Measurements from ENCODE around the gene PDXP. TPM values are rescaled to one million over a fixed set of nuclear protein-coding genes. Genes with fewer than 3 reads are reported as not detected.
"Not testable (repeated sequence)": the region's sequence is repeated elsewhere in the genome, so short reads cannot be mapped to it uniquely, and the experiment has no call there.

PDXP gene
- total RNA-seq, 1 donor from 2014 or later = 3.1 TPM

DNA sequence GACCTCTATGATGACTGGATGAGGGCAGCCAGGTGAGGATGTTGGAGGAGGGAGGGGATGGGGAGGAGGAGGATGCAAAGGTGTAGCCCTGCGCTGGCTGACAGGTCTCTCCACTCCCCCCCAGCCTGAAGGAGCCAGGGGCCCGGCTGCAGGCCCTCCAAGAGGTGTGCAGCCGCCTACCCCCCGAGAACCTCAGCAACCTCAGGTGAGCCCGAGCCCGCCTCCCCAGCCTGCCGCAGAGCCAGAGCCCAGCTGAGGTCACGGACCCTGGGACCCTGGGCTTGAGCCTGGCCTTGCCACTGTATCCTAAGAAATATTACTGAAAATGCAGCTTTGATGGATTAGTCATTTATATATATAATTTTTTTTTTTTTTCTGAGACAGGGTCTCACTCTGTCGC is 11.2 kb upstream of the PDXP start:
- DNase-seq (ENCODE audit: low spot score) = no peak

DNA sequence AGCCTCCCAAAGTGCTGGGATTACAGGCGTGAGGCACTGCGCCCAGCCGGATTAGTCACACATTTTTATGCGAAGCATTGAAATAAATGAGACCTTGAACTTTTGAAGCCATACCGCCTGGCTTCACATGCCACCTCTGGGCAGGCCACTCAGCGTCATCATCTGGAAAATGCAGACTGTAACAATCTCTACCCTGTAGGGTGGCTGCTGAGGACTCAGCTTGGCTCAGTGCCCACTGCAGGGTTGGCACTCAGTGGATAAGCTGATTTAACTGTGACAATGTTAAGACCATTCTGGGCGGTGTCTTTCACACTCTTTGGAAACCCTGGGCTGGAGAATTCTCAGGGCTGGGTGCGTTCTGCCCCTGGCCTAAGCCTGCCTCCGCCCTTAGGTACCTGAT is 10.6 kb upstream of the PDXP start:
- no peak for DNase-seq (ENCODE audit: low spot score)

DNA sequence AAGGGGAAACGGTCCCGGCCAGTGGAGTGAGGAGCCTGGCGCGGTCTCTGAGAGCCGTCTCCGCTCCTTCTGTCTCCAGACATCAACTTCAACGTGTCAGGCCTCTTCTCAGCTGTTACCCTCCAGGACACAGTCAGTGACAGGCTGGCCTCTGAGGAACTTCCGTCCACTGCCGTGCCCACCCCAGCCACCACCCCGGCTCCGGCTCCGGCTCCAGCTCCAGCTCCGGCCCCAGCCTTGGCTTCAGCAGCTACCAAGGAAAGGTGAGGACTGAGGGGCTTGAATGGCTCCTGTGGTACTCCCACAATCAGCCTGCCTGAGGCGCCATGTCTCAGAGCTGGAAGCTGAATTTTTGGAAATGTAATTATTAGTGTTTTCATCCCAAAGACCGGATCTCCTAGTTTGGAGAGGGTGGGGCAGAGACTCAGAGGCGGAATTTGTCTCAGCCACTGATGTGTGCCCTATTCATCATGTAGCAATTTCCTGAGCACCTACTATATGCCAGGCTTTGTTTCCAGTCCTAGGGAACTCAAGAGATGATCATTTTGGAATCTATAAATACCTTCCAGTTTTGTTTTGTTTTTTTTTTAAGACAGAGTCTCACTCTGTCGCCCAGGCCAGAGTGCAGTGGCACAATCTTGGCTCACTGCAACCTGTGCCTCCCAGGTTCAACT is 7.9 kb upstream of the PDXP start:
- DNase-seq (ENCODE audit: low spot score) = no peak

DNA sequence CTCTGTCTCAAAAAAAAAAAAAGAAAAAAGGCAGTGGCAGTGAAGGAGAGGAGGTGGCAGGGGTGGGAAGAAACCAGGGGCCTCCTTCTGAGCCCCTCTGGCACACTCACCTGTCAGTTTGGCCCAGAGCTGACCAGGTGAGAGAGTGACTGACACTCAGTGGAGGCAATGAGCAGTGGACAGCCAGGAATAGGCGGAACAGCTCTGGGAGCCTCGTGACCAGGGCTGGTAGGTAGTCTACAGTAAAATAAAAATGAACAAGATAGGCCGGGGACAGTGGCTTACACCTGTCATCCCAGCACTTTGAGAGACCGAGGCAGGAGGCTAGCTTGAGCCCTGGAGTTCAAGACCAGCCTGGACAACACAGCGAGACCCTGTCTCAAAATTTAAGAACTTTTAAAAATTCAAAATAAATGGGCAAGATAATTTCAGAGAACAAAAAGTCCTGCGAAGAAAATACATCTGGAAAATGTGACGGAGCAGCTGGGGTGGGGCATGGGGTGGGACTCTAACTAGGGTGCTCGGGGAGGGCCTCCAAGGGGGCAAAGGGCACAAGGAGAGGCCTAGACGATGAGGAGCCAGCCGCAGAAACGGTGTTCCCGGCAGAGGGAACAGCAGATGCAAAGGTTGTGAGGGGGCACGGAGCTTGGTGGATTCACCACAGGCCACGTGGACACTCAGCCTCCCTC is 3.8 kb upstream of the PDXP start:
- no peak for DNase-seq (ENCODE audit: low spot score)

DNA sequence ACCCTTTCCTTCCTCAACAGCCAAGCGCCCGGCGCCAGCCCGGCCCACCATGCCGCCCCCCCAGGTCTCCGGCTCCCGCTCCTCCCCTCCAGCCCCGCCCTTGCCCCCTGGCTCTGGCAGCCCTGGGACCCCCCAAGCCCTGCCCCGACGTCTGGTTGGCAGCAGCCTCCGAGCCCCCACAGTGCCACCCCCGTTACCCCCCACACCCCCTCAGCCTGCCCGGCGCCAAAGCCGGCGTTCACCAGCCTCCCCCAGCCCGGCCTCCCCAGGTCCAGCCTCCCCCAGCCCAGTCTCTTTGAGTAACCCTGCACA is 3.3 kb upstream of the PDXP start:
- DNase-seq (ENCODE audit: low spot score) = no peak

DNA sequence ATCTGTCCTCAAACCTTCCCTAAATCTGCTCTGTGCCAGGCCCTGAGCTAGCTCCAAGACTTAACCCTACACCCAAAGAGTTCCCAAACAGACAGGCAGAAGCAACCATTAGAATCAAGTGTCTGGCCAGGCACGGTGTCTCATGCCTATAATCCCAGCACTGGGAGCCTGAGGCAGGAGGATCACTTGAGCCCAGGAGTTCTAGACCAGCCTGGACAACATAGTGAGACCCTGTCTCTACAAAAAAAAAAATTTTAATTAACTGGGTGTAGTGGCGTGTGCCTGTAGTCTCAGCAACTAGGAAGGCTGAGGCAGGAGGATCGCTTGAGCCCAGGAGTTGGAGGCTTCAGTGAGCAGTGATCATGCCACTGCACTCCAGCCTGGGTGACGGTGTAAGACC is 1.9 kb upstream of the PDXP start:
- not testable (repeated sequence) for DNase-seq (ENCODE audit: low spot score)

DNA sequence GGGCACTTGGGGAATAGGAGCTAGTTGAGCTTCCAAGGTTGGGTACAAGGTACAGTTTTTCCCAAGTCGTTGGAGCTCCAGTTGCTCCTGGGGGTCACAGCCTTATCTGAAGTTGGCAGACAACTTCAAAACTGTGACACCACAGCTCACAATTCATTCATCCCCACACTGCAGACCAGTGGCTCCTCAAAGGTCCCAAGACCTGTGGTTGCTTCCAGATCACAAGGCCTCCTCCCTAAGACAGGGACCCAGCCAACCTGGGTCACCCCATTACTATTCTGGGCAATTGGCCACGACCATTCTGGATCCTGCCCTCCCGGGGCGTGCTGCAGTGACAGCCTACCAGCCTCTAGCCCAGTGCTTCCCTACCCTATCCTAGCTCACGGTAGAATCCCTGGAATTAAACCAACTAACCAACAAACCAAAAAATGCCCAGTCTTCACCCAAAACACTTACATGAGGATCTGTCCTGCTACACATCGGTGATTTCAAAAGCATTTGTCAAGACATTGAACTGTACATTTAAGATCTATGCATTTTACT is 862 bp upstream of the PDXP start:
- DNase-seq (ENCODE audit: low spot score) = no peak

DNA sequence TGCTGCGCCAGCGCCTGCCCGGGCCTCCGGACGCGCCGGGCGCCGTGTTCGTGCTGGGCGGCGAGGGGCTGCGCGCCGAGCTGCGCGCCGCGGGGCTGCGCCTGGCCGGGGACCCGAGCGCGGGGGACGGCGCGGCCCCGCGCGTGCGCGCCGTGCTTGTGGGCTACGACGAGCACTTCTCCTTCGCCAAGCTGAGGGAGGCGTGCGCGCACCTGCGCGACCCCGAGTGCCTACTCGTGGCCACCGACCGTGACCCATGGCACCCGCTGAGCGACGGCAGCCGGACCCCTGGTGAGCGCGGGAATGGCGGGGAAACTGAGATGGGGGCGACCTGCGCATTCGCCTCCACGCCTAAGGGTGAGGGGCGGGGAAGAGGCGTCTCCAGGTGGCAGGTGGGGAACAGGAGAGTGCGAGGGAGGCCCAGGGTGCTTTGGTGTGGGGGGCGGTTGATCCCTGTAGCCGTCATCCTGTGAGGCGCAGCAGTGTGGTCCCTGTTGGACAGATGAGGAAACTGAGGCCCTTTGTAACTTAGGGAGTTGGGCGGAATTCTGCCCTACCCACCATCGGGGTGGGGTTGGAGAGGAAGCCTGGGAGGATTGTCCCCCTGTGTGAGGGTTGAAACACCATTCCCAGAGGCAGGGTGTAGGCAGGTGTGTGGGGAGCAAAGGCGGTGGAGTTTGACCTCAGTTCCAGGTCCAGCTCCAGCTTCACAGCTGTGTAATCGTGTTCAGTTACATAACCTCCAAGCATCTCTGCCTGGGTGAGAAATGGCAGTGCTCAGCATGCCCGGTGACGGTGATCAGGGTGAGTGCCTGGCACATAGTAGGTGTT is 758 bp downstream of the PDXP start:
- DNase-seq (ENCODE audit: low spot score) = no peak

DNA sequence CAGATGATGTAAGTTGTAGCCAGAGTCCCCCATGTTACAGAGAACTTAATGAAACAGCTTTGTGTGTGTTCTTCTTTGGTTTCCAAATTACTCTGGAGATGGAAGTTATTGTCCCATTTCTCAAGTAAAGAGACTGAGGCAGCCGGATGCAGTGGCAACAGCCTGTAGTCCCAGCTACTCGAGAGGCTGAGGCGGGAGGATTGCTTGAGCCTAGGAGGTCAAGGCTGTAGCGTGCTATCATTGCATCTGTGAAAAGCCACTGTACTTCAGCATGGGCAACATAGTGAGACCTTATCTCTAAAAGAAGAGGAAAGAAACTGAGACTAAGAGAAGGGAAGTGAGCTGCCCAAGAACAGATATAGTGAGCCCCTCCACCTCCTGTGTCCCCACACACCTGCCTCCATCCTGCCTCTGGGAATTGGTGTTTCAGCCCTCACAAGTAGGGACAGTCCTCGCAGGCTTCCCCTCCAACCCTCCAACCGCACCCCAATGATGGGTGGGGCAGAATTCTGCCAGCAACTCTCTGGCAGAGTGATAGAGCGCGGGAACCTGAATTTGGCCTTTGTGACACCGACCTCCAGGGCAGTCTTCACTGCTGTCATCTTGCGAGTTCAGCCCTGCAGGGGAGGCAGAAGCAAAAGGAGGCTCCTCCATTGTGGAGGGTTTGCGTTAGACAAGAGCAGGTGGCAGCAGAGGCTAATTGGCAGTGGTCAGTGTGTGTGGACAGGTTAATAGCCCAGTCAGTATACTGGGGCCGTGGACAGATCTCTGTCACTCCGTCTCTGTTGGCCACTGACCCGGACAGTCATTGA is 1.6 kb downstream of the PDXP start:
- no peak for DNase-seq (ENCODE audit: low spot score)

DNA sequence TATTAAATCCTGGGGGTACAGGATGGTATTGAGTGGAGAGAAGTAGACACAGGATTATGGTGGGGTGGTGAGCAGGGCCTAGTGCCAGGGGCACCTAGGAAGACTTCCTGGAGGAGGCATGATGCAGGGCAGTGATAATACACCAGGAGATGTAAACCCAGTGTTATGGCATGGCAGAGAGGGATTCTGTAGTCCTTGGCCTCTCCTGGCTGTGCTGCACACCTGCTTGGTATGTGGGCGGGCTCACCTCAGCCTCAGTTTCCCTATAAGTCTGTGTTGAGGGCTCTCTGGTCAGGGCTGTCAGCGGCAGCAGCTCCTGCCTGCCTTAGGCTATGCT is 2.2 kb downstream of the PDXP start:
- no peak for DNase-seq (ENCODE audit: low spot score)

DNA sequence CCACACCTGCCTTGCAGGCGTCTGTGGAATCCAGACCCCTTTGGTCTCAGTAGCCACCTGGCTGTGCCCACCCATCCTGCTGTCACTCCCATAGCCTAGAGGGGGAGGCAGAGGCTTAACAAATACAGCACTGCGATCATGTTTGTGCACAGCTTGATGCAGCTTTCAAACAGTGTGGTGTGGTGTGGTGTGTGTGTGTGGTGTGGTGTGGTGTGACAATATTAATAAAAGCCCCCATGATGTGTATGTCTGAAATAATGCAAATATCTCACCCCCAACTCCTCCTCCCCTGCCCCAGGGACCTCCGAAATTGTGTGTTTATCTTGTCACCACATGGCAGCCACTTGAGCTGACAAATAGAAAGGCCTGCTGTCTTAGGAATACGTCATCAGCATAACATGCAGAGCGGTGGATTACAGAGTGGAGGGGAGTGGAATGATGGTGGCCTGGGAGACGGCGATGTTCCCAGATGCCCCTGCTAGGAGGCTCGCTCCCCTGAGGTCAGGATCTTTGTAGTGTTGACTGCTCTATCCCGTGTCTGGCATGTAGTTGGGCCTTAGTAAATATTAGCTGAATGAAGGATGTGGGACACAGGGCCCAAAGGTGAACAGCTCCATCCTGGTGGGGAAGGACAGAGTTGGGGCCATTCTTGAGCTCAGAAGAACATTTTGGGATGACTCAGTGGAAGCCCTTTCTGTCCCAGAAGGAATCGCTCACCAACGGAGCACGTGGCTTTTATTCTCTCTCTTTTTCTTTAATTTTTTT is 2.8 kb downstream of the PDXP start:
- DNase-seq (ENCODE audit: low spot score) = peak; percentile 85

DNA sequence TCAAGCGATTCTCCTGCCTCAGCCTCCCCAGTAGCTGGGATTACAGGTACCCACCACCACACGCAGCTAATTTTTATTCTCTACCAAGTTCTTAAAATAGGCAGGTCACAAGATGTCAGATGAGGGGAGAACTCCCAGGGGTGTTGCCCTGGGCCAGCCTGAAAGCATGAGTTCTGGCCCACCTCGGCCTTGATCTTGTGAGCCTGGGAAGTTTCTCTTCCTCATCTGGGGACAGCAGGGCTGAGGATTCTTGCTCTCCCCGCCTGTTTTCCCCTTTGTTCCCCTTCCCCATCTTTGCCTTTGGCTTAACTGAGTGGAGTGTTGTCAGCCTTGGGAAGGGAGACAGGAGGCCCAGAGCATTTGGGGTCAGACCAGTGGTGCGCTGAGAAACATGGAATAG is 3.5 kb downstream of the PDXP start:
- DNase-seq (ENCODE audit: low spot score) = no peak

DNA sequence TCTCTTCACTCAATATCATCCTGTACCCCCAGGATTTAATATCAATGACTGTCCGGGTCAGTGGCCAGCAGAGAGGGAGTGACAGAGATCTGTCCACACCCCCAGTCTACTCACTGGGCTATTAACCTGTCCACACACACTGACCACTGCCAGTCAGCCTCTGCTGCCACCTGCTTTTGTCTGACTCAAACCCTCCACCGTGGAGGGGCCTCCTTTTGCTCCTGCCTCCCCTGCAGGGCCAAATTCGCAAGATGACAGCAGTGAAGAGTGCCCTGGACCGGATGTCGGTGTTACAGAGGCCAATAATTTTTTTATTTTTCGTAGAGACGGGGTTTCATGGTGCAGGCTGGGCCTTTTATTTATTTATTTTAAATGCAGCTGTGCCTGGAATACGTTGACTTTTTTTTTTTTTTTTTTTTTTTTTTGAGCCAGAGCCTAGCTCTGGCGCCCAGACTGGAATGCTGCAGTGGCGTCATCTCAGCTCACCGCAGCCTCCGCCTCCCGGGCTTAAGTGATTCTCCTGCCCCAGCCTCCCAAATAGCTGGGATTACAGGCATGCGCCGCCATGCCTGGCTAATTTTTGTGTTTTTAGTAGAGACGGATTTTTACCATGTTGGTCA is 5.1 kb downstream of the PDXP start:
- DNase-seq (ENCODE audit: low spot score) = peak; percentile 58

DNA sequence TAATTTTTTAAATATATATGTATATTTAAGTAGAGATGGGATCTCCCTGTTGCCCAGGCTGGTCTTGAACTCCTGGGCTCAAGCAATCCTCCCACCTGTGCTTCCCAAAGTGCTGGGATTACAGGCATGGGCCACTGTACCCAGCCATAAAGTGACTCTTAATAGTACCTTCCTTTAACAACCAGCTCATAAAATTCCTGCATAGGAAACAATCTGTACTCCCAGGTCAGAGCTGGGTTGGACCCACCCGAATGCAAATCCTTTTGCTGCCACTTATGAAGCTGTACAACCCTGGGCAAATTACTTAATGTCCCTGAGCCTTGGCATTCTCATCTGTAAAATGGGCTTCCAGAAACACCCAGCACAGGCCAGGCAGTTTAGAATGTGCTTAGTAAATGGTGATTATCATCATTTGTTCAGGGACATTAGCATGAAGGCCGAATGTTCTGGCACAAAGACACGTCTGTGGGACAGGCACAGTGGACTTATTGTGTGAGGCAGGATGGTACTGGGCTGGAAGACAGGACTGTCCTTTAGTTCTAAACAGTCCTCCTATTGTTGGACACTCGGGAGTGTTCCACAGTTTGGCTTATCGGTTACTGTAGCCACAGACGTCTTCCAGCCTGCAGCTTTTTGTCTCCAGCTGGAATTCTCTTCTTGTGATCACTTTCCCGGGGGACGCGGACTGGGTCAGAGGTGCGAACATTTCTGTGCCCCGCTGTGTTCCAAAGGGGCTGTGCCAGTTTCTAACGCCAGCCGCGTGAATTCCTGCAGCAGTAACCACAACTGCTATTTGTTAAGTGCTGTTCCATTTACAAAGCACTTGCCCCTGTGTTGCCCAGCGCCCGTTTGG is 6.0 kb downstream of the PDXP start:
- DNase-seq (ENCODE audit: low spot score) = no peak

DNA sequence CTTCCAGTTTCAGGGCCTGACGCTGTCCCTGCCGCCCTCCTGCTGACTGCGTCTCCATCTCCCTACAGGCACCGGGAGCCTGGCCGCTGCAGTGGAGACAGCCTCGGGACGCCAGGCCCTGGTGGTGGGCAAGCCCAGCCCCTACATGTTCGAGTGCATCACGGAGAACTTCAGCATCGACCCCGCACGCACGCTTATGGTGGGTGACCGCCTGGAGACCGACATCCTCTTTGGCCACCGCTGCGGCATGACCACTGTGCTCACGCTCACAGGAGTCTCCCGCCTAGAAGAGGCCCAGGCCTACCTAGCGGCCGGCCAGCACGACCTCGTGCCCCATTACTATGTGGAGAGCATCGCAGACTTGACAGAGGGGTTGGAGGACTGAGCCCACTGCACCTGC is 7.0 kb downstream of the PDXP start:
- no peak for DNase-seq (ENCODE audit: low spot score)

DNA sequence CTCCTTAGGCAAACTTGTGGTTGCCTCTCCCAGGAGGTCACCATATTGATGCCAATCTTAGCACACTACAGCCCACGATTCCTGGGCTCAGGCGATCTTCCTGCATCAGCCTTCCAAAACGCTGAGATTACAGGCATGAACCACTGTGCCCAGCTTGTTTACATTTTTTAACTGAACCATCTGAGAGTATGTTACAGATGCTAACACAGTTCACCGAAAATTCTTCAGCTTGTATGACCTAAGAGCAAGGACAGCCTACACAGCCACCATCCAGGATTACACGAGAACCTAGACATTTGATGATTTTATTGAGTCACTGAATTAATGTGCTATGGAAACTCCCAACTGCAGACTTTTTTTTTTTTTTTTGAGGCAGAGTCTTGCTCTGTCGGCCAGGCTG is 11.1 kb downstream of the PDXP start:
- DNase-seq (ENCODE audit: low spot score) = no peak

DNA sequence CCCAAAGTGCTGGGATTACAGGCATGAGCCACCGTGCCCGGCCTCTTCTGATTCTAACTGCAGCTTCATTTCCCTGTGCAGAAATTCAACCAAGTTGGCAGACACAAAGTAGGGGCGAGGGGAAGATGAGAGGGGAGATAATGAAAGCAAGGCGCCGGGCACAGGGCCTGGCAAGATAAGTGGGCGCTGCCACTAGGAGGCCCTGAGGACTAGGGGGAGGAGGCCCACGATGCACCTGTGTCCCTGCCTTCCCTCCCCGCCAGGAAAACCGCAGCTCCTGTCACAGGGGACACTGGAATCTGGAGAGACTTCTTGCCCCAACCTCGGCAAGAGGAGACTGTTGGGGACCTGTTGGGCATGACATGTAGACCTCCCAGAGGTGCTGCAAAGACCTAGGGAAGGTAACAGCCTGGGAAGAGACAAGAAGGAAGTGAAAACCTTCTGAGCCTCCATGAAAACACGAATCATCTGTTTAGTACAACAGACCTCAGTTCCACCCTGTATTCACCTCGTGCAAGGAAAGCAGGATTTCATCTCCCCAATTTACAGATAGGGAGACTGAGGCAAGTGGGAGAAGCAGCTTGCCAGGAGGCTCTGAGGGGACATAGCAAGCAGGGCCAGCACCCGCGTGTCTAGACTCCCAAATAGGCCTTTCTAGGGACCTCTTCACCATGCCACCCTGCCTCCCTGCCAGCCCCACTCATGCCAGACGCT is 13.8 kb downstream of the PDXP start:
- no peak for DNase-seq (ENCODE audit: low spot score)

DNA sequence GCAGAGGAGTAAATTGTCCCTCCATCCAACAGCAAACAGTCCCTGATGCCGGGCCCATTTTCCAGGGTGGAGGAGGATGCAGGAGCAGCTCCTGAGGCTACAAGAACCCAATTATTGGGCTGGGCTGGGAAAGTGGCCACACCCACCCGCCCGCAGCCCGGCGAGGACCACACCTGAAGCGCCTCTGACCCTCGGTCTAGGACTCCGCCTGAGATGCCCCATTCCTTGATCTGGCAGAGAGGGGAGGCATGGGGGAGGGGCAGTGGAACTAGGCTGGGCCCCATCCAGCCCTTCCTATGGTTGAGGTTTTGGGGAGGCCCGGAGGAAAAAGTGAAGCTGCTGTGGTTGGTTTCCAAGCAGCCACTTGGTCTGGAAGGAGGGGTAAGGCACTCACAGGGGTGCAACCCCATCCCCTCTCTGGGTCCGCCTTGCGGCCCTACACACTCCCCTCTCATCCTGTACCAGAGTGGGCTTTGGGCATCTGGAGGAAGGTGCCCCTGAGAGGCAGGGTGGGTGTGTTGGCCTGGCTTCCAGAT is 14.5 kb downstream of the PDXP start:
- DNase-seq (ENCODE audit: low spot score) = no peak

DNA sequence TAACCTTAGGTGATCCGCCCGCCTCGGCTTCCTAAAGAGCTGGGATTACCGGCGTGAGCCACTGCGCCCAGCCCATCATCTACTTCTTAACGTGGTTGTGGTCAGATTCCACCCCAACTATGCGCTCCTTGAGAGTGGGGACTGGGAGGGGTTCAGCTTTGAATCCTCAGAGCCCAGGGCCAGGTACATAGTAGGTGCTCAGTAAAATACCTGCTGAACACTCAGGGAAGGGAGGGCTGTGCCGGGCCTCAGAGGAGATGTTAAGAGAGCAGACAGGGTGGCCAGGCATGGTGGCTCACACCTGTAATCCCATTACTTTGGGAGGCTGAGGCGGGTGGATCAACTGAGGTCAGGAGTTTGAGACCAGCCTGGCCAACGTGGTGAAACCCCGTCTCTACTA is 15.7 kb downstream of the PDXP start:
- DNase-seq (ENCODE audit: low spot score) = no peak

All from umbilical cord (tissue), 2 donors.